Prostate gland (tissue), 2 donors: ENCODE measurements around the gene CD80. TPM values are rescaled to one million over a fixed set of nuclear protein-coding genes. Genes with fewer than 3 reads are reported as not detected.

Experiments used
- DNase-seq: peaks from one replicate; pipeline ENCODE4 v3.0.0-alpha.2; 2019; ENCODE audit warnings: low spot score
- H3K27ac ChIP-seq, 2 donors: fragments of 200-600 bp; sonication (generic); 2 replicates each; pipeline ENCODE4 v1.5.1; 2017 to 2019
- H3K27me3 ChIP-seq: fragments of 200-600 bp; sonication (generic); replicated peaks from 2 replicates; pipeline ENCODE4 v1.5.1; 2019; ENCODE audit not compliant: insufficient read depth
- H3K36me3 ChIP-seq, 2 donors: fragments of 200-600 bp; sonication (generic); 1 replicate in 1 of 2; 2 replicates in 1 of 2; pipeline versions ENCODE4 v1.5.1 to v1.8.1; 2017 to 2019
- H3K4me1 ChIP-seq: fragments of 200-600 bp; sonication (generic); replicated peaks from 2 replicates; pipeline ENCODE4 v1.5.1; 2019
- H3K4me3 ChIP-seq, 2 donors: fragments of 200-600 bp; sonication (generic); 2 replicates each; pipeline ENCODE4 v1.5.1; 2017 to 2019
- H3K9me3 ChIP-seq: fragments of 200-600 bp; sonication (generic); 2 replicates; pipeline ENCODE4 v1.5.1; 2017
- POLR2A ChIP-seq: fragments of 450-650 bp; IDR thresholded peaks from one replicate; pipeline ENCODE4 v1.6.1; 2016; ENCODE audit warnings: antibody characterized with exemption, mild to moderate bottlenecking
- POLR2AphosphoS5 ChIP-seq: sonication (generic); formaldehyde crosslinking; IDR thresholded peaks from one replicate; pipeline ENCODE4 v1.6.1; 2017; ENCODE audit warnings: antibody characterized with exemption
- whole genome bisulfite sequencing: methylation state at CpG from one replicate; pipeline ENCODE4 v1.1.5; 2018; 5-methylcytosine and 5-hydroxymethylcytosine counted together
- intact Hi-C: fragments of 100-400 bp; cut with DNase I; formaldehyde crosslinking; loops from one replicate; pipeline ENCODE4 v1.14.2; 2022
- total RNA-seq, 2 donors: library from RNA; depleted of rRNA; stranded (reverse); fragments of >200 nt; gene quantifications; one replicate each; pipeline ENCODE4 v1.1.0, GENCODE V29; 2016
- TF ChIP-seq, protein P1 (sequence below), 4 experiments: fragments of 200-600 bp in 2 of 4; fragments of 450-650 bp in 2 of 4; sonication (generic) in 2 of 4; IDR thresholded peaks; 1 replicate in 3 of 4; 2 replicates in 1 of 4; pipeline ENCODE4 v1.5.1; 2016 to 2019; ENCODE audit warnings: antibody characterized with exemption in 4 of 4, mild to moderate bottlenecking in 2 of 4, moderate library complexity in 2 of 4

CD80 gene
- total RNA-seq, 2 donors from 2014 or later: not detected

DNA sequence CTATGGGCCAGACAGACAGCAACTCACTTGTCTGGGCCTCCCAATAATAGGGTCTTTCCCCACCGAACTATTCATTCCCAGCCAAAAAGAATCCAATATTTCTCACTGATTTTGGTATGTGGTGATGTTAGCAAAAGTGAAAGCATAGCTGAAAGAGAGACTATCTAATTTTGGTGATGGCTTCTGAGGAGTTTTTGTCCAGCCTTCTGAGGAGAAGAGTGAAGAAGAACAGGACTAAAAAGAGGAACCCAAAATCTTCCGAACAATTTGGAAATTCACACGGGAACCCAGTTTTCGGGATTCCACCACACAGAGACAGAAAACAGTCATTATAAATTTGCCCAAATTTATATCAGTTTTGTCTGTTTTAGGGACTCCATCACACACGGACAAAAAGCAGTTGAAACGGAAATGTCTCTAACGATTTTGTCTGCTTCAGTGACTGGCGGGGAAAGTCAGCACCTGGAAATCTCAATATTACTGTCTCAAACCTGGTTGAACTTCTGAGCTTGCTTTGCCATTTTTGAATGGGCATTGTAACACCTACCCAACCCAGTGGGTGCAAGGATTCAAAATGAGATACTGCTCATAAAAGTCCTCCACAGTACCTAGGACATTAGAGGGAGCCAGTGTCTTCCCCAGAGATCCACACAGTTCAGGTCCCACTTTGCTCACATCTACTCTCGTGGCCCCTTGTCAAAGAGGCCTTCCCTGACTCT lies 9.1 kb downstream of the CD80 start:
- WGBS: 94% methylated on average over 9 of the region's 9 CpGs
- DNase-seq: no peak
- TF ChIP-seq POLR2A (no peak), POLR2AphosphoS5 (no peak)
- TF ChIP-seq, protein P1, sequence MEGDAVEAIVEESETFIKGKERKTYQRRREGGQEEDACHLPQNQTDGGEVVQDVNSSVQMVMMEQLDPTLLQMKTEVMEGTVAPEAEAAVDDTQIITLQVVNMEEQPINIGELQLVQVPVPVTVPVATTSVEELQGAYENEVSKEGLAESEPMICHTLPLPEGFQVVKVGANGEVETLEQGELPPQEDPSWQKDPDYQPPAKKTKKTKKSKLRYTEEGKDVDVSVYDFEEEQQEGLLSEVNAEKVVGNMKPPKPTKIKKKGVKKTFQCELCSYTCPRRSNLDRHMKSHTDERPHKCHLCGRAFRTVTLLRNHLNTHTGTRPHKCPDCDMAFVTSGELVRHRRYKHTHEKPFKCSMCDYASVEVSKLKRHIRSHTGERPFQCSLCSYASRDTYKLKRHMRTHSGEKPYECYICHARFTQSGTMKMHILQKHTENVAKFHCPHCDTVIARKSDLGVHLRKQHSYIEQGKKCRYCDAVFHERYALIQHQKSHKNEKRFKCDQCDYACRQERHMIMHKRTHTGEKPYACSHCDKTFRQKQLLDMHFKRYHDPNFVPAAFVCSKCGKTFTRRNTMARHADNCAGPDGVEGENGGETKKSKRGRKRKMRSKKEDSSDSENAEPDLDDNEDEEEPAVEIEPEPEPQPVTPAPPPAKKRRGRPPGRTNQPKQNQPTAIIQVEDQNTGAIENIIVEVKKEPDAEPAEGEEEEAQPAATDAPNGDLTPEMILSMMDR (IDR thresholded peaks at IDR 0.05): no peak
- H3K9me3 ChIP-seq: no peaks in the 10 kb centered on the region
- intact Hi-C loops: no loop called here
- no peak overlapping the region for H3K4me3 ChIP-seq
- no peaks in the 10 kb centered on the region for H3K36me3 ChIP-seq
- H3K27ac ChIP-seq: no peak overlapping the region
- no peaks in the 10 kb centered on the region for H3K4me1 ChIP-seq
- no peaks in the 10 kb centered on the region for H3K27me3 ChIP-seq

DNA sequence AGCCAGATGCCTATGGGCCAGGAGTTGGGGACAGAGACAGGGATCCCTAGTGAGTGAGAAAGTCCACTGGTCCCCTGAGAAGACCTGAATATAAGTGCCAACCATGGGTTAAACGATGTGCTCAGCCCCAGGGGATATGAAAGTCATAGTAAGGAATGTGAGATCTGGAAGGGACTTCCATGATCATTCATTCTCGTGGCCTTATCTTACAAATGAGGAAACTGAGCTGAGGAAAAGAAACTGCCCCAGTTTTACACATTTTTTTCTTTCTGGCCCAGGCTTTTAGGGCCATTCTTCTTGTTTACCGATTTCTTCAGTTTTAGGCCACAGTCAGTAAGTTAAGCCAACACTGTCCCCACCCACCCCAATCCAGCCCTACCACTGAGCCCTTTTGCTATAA lies 11.1 kb downstream of the CD80 start:
- intact Hi-C loops: no loop called here
- no peak for TF ChIP-seq POLR2AphosphoS5
- TF ChIP-seq, protein P1 (IDR thresholded peaks at IDR 0.05): no peak
- TF ChIP-seq POLR2A: no peak
- 72% methylated on average over 3 of the region's 3 CpGs for WGBS

DNA sequence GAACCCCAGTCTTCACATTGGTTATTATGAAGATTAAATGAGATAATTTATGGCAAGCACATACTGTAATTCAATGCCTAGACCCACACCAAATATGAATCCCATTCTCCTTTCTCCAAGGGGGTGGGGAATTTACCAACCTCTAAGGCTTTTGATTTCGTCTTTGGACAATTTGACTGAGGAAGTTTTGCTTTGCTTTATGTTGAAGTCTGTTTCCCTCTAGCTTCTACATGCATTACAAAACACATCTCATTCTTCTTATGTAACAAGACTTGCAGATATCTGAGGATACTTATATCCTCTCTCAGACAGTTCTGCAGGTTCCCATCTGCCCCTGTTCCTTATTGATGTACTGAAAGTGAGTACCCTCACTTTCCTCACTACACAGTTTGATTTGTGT lies 12.2 kb downstream of the CD80 start:
- no peak overlapping the region for H3K4me3 ChIP-seq
- no peak for TF ChIP-seq POLR2AphosphoS5
- no peak for TF ChIP-seq POLR2A
- TF ChIP-seq, protein P1 (IDR thresholded peaks at IDR 0.05): no peak
- H3K4me1 ChIP-seq: no peaks in the 10 kb centered on the region
- no peaks in the 10 kb centered on the region for H3K9me3 ChIP-seq
- no peak for DNase-seq
- no peak overlapping the region for H3K27ac ChIP-seq
- intact Hi-C loops: no loop called here
- H3K27me3 ChIP-seq: no peaks in the 10 kb centered on the region
- H3K36me3 ChIP-seq: no peaks in the 10 kb centered on the region
- WGBS: 93% methylated on average over 1 of the region's 1 CpG

More for the DNA sequence above, 11.1 kb downstream of the CD80 start:
- Histone ChIP-seq H3K27me3 (no peaks in the 10 kb centered on the region), H3K9me3 (no peaks in the 10 kb centered on the region), H3K4me3 (no peak overlapping the region), H3K27ac (no peak overlapping the region), H3K4me1 (no peaks in the 10 kb centered on the region), H3K36me3 (no peaks in the 10 kb centered on the region)
- DNase-seq: no peak

DNA sequence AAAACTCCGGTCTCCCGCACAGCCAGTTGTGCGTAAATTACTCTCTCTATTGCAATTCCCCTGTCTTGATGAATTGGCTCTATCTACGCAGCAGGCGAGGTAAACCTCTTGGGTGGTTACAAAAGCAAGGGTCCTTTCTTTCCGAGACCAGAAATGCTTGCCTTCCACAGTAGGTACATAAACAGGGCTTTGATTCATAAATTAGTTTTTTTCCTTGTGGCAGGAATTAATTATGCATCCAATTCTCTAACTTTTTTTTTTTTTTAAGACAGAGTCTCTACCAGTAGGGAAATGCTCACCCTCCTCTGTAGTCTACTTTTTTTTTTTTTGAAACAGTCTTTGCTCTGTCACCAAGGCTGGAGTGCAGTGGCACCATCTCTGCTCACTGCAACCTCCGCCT lies 16.3 kb downstream of the CD80 start:
- Histone ChIP-seq H3K27ac (no peak overlapping the region), H3K36me3 (no peaks in the 10 kb centered on the region), H3K27me3 (no peaks in the 10 kb centered on the region), H3K4me3 (no peak overlapping the region), H3K9me3 (no peaks in the 10 kb centered on the region), H3K4me1 (no peaks in the 10 kb centered on the region)
- intact Hi-C loops: no loop called here
- 88% methylated on average over 7 of the region's 7 CpGs for WGBS
- no peak for DNase-seq
- no peak for TF ChIP-seq POLR2AphosphoS5
- TF ChIP-seq, protein P1 (IDR thresholded peaks at IDR 0.05): no peak
- no peak for TF ChIP-seq POLR2A

DNA sequence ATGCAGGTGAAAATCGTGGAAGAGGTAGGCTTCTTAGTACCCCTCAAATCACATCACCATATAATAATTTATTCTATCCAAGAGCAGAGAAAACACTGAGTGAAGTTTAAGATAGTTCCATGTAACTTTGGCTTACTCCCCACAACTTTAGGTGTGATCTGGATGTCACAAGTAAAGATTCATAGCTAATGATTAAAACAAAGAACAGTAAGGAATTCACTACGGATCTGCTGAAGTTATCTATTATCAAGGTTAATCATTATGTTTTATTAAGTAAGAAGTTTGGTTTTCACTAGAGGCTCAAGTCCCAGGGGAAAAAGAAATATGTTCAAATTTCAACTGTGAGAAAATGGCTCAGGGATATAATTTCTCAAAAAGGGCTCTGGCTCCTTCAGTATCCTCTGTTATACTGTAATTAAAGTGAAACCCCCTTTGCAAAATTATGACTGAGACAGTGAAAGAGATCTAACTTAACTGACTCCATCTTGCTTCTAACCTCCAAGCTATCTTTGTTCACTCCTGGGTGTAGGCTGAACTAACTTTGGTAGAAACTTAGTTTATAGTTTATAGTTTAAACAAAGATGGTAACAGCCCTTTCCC lies 17.1 kb downstream of the CD80 start:
- Histone ChIP-seq H3K4me3 (no peak overlapping the region), H3K27me3 (no peaks in the 10 kb centered on the region), H3K36me3 (no peaks in the 10 kb centered on the region), H3K4me1 (no peaks in the 10 kb centered on the region), H3K27ac (no peak overlapping the region), H3K9me3 (no peaks in the 10 kb centered on the region)
- intact Hi-C loops: no loop called here
- no peak for DNase-seq
- 60% methylated on average over 2 of the region's 2 CpGs for WGBS
- TF ChIP-seq POLR2AphosphoS5 (no peak), POLR2A (no peak)
- TF ChIP-seq, protein P1 (IDR thresholded peaks at IDR 0.05): no peak
